ENCODE measurements around the gene CLEC4M.

Gene CLEC4M

DNA sequence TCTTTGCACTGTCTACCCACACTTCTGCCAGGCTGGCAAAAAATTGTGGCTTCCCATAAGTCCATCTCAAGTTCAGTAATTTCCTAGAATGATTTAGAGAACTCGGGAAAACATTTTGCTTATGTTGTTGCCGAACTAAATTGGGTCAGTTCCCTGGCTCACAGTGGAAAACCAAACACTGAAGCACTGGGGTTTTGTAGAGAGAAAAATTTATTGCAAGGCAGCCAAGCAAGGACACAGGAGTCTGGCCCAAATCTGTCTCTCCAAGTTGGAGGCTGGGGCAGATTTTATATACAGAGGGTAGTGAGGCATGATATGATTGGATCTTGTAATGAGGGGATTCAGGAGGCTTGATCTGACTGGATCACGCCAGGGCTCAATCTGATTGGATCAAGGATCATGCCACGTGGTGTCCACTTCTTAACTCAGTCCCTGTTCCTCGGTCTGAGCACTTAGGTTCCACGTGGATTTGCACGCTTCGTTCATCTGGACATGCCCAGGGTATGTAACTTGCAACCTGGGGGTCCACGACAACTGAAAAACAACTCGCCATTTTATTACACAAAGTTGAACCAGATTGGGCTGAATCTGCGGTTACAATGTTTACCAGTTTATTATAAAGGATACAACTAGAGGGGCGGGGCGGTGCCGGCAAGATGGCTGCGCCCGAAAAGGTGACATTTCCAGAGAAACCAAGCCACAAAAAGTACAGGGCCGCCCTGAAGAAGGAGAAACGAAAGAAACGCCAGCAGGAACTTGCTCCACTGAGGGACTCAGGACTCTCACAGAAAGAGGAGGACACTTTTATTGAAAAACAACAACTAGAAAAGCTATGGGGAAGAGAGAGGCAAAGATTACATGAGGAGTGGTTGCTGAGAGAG, 23.0 kb upstream of the CLEC4M start:
- H3K4me3 ChIP-seq (ENCODE audit: low read depth, low read length) = no peak overlapping the region
- no peak for DNase-seq (ENCODE audit: low read depth)
- TF ChIP-seq, protein P1, sequence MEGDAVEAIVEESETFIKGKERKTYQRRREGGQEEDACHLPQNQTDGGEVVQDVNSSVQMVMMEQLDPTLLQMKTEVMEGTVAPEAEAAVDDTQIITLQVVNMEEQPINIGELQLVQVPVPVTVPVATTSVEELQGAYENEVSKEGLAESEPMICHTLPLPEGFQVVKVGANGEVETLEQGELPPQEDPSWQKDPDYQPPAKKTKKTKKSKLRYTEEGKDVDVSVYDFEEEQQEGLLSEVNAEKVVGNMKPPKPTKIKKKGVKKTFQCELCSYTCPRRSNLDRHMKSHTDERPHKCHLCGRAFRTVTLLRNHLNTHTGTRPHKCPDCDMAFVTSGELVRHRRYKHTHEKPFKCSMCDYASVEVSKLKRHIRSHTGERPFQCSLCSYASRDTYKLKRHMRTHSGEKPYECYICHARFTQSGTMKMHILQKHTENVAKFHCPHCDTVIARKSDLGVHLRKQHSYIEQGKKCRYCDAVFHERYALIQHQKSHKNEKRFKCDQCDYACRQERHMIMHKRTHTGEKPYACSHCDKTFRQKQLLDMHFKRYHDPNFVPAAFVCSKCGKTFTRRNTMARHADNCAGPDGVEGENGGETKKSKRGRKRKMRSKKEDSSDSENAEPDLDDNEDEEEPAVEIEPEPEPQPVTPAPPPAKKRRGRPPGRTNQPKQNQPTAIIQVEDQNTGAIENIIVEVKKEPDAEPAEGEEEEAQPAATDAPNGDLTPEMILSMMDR (conservative IDR thresholded peaks at IDR 0.05; ENCODE audit: low read depth, low read length) = no peak

DNA sequence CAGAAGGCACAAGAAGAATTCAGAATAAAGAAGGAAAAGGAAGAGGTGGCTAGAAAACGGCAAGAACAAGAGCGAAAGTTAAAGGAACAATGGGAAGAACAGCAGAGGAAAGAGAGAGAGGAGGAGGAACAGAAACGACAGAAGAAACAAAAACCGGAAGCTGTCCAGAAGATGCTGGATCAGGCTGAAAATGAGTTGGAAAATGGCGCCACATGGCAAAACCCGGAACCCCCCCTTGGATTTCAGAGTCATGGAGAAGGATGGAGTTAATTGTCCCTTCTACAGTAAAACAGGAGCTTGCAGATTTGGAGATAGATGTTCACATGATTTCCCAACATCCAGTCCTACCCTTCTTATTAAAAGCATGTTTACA, 22.4 kb upstream of the CLEC4M start:
- DNase-seq (ENCODE audit: low read depth) = no peak
- TF ChIP-seq, protein P1 (conservative IDR thresholded peaks at IDR 0.05; ENCODE audit: low read depth, low read length) = no peak
- no peak overlapping the region for H3K4me3 ChIP-seq (ENCODE audit: low read depth, low read length)

- TF ChIP-seq, protein P1 (conservative IDR thresholded peaks at IDR 0.05; ENCODE audit: low read depth, low read length) = no peak
- no peak for DNase-seq (ENCODE audit: low read depth)
- no peak overlapping the region for H3K4me3 ChIP-seq (ENCODE audit: low read depth, low read length)
Measured at GRCh38 chr19:7742575-7742974, 20.5 kb upstream of the CLEC4M start.

GRCh38 chr19:7742991-7743390, 20.1 kb upstream of the CLEC4M start:
- DNase-seq (ENCODE audit: low read depth) = no peak
- TF ChIP-seq, protein P1 (conservative IDR thresholded peaks at IDR 0.05; ENCODE audit: low read depth, low read length) = no peak
- no peak overlapping the region for H3K4me3 ChIP-seq (ENCODE audit: low read depth, low read length)

DNA sequence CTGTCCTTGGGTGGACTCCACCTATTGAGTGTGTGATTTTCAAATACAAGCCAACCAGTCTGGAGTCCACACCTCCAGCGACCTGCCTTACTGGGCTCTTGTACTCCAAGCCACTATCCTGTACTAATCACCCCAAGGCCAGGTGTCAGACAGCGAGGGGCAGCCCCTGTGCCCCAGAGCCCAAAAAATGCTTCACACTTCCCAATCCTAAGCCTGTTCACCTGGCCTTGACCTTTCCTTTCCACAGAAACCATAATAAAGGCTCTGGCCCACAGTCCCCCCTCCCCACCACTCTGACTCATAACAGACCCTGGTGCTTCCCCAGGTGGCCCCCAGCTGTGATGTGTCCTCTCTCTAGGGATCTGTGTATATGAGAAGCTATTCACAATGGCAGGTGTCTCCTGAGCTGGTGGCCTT, 19.6 kb upstream of the CLEC4M start:
- no peak for DNase-seq (ENCODE audit: low read depth)
- no peak overlapping the region for H3K4me3 ChIP-seq (ENCODE audit: low read depth, low read length)
- TF ChIP-seq, protein P1 (conservative IDR thresholded peaks at IDR 0.05; ENCODE audit: low read depth, low read length) = no peak

DNA sequence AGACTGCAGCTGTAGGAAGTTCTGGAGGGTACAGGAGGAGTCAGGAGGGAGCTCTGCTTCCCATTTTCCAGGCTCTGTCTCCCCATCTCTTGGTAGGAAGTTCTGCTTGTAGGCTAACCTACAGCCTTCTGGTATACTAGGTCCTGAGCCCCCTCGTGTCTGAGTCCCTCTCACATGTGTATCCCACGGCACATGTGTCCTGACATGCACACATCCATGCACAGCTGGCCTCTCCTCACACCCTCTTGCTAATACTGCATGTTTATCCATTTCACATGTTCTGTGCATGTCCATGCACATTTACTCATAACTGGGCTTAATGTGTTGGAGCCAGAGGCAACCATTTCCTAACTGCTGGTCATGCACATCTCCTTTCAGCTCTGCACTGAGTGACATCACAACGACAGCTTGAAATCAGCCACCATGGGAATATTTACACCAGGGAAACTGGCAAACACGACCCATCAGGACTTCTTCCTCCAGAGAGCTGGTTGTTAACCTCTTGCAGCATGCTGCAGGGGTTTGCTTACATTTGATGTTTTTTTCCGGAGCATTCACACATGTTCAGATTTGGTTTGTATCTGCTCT, 18.8 kb upstream of the CLEC4M start:
- no peak for DNase-seq (ENCODE audit: low read depth)
- no peak overlapping the region for H3K4me3 ChIP-seq (ENCODE audit: low read depth, low read length)
- TF ChIP-seq, protein P1 (conservative IDR thresholded peaks at IDR 0.05; ENCODE audit: low read depth, low read length) = no peak

All from choroid plexus epithelial cell (primary cell).